Measurements from ENCODE around the gene ADAMTS9.

ADAMTS9 gene

GRCh38 chr3:64616953-64617352, 70.8 kb downstream of the ADAMTS9 start:
- DNase-seq, result no peak

DNA sequence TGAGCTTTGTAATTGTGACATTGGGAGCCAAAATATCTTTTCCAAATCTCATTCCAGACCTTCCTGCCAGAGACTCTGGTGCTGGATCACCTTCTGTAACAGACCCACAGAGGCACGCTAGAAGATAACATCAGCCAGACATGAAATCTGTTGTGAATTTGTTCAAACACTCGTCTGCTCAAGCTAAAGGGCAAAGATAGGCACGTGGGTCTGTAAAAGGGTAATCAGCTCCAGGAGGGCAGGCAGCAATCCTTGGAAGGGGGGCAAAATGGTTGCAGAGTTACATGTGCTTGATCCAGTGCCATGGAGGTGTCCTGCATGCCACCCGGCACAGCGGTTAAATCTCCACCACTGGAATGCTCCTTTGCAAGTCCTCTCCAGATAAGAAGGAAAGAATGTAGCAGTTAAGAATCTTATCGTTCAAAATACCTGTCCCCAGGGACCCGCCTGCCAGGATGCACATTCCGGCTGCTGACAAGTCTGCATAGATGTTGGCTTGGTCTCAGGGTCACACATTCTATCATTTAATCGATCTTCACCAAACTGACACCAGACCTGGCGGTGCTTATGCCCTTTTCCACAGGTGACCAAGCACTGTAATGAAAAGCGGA, 74.8 kb downstream of the ADAMTS9 start:
- no peak for DNase-seq

DNA sequence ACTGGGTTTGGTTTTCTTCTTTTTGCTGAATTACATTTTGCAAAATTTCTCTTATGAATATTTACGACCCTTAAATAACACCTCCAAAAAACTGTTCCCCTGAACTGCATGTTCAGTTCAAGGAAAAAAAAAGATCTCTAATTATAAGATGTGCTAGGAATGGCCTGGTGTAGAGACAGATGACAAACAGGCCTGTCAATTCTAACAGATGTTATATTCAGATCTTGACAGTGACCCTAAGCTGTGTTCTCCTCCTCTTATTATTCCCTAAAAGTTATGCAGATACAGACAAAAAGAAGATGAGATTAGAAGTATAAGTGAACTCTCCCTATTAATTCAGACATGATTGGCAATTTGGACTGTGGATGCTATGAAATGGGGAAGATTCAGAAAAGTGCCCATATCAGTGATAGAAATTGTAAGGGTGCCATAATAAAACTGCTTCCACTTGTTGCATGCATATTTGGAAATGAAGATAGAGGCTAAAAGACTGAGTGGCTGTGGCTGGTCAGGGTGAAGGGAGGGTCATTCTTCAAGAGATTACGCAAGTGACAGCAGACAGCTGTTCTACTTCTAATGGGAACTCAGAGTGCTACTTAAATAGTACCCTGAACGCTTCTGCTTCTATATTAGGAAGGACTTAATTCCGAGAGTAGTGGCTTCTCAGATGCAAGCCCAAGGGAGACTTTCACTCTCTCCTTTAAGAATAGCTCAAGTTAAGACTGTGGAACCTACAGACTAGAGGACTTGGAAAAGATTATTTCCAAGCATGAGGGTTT, 75.5 kb downstream of the ADAMTS9 start:
- DNase-seq, result no peak

DNA sequence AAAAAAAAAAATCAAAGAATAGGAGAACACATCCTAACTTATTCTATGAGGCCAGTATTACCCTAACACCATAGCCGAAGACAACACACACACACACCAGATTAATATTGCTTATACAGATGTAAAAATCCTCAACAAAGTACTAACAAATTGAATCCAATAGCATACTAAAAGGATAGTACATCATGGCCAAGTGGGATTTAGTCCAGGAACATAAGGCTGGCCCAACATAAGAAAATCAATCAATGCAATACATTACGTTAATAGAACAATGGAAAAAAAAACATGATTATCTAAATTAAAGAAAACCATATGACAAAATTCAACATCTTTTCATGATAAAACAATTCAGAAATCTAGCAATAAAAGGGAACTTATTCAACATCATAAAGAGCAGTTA, 79.1 kb downstream of the ADAMTS9 start:
- no peak for DNase-seq

GRCh38 chr3:64607032-64607551, 80.7 kb downstream of the ADAMTS9 start:
- DNase-seq, result no peak

DNA sequence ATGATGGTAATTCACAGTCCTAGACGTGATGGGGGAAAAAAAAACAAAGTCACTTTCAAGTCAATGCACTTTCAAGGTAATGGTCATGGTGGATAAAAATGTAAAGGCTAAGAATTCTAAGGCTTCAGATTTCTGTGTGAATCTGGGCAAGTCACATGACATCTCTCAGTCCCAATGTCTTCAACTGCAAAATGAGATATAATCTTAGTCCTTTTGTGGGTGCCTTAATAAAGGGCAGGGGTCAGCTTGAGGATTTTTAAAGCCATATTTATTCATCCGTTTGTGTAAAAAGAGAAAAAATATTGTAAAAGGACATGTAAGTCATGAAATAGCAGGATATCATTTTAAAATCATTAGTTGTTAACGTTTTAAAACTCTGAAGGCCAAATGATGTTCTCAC, 83.5 kb downstream of the ADAMTS9 start:
- no peak for DNase-seq

- DNase-seq, result no peak
Observed at GRCh38 chr3:64601824-64602223, 86.0 kb downstream of the ADAMTS9 start.

DNA sequence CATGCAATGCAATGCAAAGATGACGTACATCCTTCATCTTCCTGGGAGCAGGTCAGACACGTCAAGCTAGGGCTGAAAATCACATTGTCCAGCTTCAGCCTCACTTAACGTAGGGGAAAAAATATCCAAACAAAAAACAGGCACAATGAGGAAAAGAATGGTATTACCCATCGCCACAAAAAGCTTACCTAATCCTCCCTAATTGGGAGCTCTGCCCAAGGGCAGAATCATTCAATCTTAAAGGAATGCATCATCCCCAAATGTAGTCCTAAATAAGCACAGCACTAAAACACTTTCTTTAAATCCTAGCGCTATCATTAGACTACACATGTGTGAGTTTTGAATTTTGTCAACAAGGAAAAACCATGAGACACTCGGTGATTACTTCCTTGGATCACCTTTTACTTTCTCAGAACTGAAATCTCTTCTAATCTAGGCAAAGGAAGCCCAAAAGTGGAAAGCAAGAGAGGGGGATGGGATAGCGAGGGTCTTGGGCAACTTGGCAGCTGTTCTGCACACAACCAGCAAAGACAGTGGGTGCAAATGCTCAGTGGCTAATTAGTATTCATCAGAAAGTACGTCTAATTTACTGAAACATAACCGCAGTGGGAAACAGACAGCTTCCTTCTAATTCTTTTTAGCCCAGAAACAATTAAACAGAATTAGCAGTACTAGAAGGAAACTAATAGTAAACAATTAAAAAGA, 87.4 kb downstream of the ADAMTS9 start:
- no peak for DNase-seq

GRCh38 chr3:64599651-64600050, 88.1 kb downstream of the ADAMTS9 start:
- no peak for DNase-seq

DNA sequence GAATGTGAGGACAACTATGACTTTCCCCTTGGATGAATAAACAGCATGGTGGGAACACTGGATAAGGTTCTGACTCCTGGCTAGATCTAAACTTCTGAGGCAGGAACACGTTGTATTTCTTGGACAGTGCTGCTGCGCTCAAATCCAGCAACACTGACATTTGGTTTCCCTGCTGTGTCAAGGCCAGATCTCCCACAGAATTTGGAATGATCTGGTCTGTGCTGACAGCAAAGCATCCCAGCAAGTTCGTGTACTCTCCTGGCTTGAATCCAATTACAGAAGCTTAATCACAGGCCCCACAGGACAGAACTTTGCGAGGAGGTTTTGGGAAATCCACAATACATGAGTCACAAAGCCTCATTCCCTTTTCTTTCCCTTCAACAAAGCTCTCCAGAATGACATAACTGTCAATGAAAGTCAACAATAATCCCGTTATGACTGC, 92.5 kb downstream of the ADAMTS9 start:
- no peak for DNase-seq

- no peak for DNase-seq
Observed at GRCh38 chr3:64594134-64594533, 93.7 kb downstream of the ADAMTS9 start.

GRCh38 chr3:64593350-64593749, 94.5 kb downstream of the ADAMTS9 start:
- no peak for DNase-seq

- DNase-seq, result no peak
Observed at GRCh38 chr3:64591615-64592014, 96.2 kb downstream of the ADAMTS9 start.

DNA sequence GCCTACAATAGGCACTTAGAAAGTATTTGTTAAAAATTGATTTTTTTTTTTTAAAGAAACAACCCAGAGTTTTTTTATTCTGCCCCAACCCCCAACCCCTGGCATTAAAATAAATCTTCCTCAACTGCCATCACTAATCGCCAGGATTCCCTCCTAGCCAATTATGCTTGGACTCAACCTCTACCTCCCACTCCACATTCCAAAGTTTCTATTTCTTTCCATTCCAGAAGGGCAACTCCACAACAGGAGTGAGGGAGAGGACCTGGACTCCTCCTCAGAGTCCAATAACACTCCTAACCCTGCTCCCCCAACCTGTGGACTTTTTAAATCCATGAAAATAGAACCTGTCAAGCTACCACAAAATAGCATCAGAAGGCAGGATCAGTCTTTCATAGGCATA, 99.4 kb downstream of the ADAMTS9 start:
- DNase-seq, result no peak

DNA sequence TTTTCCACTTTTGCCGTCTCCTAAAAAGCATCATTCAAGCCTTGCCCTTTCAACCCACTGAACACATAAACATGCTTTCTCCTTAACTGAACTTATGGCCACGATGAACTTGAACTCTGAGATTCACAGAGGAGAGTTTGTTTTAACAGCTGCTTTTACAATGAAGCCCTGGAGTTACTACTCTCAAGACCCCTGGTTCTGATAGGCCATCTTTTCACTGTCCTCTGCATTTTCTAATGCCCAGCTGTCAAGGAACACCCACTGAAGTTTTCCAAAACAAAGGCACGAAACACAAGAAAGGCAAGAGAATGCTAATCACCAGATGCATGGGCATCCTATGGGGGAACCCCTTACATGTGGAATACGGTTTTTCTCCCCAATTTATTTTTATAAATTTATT, 100.8 kb downstream of the ADAMTS9 start:
- no peak for DNase-seq

- DNase-seq, result no peak
Observed at GRCh38 chr3:64584179-64584578, 103.6 kb downstream of the ADAMTS9 start.

GRCh38 chr3:64578797-64579196, 109.0 kb downstream of the ADAMTS9 start:
- no peak for DNase-seq

DNA sequence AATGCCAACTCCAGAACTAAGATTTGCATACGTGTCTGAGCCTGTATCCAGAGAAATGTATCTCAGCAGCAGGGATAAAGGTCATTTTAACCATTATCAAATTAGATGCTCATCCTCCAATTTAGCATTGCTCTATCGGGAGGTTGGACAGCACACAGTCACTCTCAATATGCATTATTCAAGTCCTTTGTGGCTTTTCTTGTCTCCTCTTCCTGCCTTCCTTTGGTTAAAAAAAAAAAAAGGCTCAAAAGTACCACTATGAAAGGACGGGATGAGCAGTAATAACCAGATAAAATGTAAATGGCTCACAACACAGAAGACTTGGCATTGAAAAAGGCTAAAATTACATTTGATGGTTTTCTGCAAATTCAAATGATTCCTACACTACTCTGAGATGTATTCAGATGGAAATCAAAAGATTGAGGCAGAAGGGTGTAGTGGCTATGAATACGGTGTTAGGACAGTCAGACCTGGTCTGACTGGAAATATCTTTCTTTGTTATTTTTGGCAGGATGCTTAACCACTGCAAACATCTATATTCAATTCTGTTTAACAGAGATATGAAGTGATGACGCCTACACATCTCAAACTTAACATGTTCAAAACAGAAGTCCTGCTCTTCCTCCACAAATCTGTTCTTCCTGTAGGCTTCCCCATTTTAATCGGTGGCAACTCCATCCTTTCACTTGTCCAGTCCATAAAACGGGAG, 109.6 kb downstream of the ADAMTS9 start:
- no peak for DNase-seq

DNA sequence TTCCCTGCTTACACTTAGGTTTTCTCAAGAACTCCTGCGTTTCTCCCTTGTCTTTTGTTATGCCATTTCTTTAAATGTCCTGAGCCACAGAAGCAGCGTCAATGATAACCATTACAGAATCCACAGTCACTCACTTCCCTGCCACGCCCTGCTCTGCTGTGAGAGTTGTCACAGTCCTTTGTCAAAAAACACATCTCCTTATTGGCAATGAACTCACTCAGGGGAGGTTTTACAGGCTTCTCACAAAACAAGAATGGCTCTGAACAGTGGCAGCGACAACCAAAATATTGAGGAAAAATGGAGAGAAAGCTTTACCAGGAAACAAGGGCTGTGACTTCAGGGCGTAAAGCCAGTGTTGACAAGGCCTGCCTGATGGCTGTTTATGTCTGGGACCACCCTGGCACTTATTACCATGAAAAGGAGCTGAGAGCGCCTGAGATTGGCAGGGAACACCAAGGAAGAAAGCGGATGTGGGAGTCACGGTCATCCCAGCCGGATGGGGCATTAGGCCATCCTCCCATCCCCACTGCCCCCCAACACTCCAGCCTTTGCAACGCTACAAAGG, 111.5 kb downstream of the ADAMTS9 start:
- DNase-seq, result no peak

GRCh38 chr3:64575211-64575844, 112.5 kb downstream of the ADAMTS9 start:
- no peak for DNase-seq

DNA sequence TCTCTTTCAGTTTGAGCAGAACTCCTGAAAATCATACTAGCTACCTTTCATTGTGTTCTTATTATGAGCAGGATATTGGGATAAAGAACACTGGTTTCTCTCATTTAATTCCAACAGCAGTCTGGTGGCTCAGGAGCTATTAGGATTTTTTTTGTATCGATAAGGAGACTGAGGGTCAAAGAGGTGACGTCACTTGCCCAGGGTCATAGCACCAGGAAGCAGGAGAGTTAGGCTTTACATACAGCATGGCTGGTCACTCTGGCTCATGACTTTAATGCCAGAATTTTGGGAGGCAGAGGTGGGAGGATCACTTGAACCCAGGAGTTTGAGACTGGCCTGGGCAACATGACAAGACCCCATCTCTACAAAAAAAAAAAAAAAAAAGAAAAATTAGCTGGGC, 113.6 kb downstream of the ADAMTS9 start:
- DNase-seq, result no peak

- no peak for DNase-seq
Observed at GRCh38 chr3:64571982-64572381, 115.8 kb downstream of the ADAMTS9 start.

Measured in NCI-H1417 treated with DMSO at 0.1 percent for 48 hours (cell line).